ENCODE data around the gene VASN.

GRCh38 chr16:4341250-4341649 lies 30.4 kb upstream of the VASN start:
- TF ChIP-seq POLR2A (IDR thresholded peaks at IDR 0.05; ENCODE audit: low read depth) = no peak
- no peak for TF ChIP-seq CTCF (IDR thresholded peaks at IDR 0.05)
- no peak for TF ChIP-seq POLR2AphosphoS5 (IDR thresholded peaks at IDR 0.05)
- no peak for TF ChIP-seq EP300 (IDR thresholded peaks at IDR 0.05)
